ENCODE results near the gene FAHD2B.
"Not testable (repeated sequence)": the region's sequence is repeated elsewhere in the genome, so short reads cannot be mapped to it uniquely, and the experiment has no call there.

The FAHD2B gene

GRCh38 chr2:97068074-97068473 is 26.6 kb downstream of the FAHD2B start:
- DNase-seq = no peak
- ATAC-seq = no peak

DNA sequence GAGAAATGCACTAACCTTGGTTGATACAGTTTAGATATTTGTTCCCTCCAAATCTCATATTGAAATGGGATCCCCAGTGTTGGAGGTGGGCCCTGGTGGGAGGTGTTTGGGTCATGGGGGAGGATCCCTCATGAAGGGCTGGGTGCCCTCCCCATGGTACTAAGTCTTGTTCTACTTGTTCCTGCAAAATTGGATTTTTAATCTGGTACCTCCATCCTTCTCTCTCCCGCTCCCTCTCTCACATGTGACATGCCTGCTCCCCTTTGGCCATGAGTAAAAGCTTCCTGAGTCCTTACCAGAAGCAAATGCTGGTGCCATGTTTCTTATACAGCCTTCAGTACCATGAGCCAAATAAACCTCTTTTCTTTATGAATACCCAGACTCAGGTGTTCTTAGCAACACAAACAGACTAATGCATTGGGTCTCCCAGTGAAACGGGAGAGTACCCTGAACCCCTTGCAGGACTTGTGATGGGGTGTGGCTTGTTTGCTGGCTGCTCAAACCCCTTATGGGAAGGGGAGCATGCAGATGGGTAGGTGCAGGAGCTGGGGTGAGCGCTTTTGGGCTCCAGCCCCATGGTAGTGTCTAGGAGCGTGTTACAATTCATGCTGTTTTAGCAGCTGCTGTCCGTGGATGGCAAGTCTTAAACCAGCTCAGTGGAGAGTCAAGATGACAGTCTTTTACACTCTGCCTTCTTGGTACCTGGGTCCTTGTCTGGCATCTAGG is 27.2 kb downstream of the FAHD2B start:
- DNase-seq (no peak), ATAC-seq (no peak)

- ATAC-seq, DNase-seq: not testable (repeated sequence)
These were observed 28.7 kb downstream of the FAHD2B start for GRCh38 chr2:97066030-97066429.

GRCh38 chr2:97062020-97062419 is 32.7 kb downstream of the FAHD2B start:
- not testable (repeated sequence) for ATAC-seq, DNase-seq

DNA sequence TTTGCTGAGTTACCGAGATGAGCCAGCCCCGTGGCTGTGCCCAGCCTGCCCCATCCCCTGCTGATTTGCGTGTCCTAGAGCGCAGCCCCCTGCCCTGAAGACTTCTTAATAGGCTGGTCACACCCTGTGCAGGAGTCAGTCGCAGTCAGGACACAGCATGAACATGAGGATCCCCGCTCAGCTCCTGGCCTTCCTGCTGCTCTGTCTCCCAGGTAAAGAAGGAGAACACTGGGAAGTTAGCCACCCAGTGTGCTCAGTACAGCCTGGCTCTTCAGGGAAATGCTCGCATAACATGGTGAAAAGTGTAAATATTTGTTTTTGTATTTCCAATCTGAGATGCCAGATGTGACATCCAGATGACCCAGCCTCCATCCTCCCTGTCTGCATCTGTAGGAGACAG is 34.9 kb downstream of the FAHD2B start:
- not testable (repeated sequence) for ATAC-seq, DNase-seq

GRCh38 chr2:97056150-97056549 is 38.5 kb downstream of the FAHD2B start:
- not testable (repeated sequence) for ATAC-seq, DNase-seq

DNA sequence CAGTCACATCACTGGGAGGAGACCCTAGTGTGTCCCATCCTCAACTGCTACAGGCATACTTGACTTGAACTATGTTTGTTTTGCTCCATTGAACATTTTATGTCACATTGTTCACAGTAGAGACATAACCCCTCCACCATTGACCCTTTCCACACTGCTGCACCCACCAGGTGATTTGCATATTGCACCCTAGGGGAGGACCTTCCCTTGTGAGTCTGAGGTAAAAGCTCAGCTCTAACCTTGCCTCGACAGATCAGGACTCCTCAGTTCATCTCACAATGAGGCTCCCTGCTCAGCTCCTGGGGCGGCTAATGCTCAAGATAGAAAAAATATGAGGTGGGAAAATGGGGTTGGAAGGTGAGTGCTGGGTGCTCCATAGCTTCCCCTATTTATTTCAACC is 44.6 kb downstream of the FAHD2B start:
- not testable (repeated sequence) for DNase-seq, ATAC-seq

DNA sequence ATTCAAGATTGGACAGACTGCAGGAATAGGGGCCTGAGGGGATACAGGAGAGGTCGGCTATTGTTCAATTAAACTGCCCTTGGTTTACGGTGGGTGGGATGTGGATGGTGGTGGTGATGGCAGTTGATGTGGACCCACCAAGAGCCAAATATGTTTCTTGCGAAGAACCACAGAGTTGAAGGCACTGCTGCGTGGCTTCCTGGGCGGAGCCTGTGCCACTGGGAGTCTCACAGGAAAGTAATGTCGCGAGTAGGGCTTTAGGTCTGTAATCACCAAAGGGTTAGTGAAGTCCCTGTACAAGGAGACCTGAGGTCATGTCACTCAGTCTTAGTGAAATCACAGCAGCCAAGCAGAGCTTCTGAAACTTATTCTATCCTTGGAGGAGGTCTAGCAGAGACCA is 46.2 kb downstream of the FAHD2B start:
- not testable (repeated sequence) for DNase-seq, ATAC-seq

DNA sequence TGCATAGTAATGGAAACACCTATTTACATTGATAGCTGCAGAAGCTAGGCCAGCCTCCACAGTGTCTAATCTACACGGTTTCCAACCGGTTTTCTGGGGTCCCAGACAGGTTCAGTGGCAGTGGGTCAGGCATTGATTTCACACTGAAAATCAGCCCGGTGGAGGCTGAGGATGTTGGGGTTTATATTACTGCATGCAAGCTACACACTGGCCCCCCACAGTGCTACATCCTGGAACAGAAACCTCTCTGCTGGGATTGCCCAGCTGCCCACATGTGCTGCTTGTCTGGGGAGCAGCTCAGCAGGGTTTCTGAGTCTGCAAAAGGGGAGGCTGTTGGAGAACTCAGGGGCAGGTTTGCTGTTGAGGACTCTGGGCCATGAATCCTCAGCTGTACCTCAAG is 48.0 kb downstream of the FAHD2B start:
- not testable (repeated sequence) for DNase-seq

GRCh38 chr2:97045895-97046499 is 48.7 kb downstream of the FAHD2B start:
- DNase-seq, ATAC-seq: not testable (repeated sequence)

More for the DNA sequence above, 48.0 kb downstream of the FAHD2B start:
- ATAC-seq = not testable (repeated sequence)
